ENCODE measurements around the gene CHRM3.
A peak's percentile ranks its signal among the peaks of the same experiment; 100 is the strongest.

CHRM3 gene

GRCh38 chr1:239383714-239384113, 2.7 kb upstream of the CHRM3 start:
- H3K36me3 Mint-ChIP-seq (ENCODE audit: low read depth) = no peaks in the 10 kb centered on the region
- H3K4me3 Mint-ChIP-seq = no peak overlapping the region
- H3K4me1 Mint-ChIP-seq (ENCODE audit: low read depth) = peaks cover 10% of the 10 kb centered on the region
- no peaks in the 10 kb centered on the region for H3K9me3 Mint-ChIP-seq
- peaks cover 50% of the 10 kb centered on the region for H3K27me3 Mint-ChIP-seq (ENCODE audit: low read depth)
- H3K27ac Mint-ChIP-seq = no peak overlapping the region

DNA sequence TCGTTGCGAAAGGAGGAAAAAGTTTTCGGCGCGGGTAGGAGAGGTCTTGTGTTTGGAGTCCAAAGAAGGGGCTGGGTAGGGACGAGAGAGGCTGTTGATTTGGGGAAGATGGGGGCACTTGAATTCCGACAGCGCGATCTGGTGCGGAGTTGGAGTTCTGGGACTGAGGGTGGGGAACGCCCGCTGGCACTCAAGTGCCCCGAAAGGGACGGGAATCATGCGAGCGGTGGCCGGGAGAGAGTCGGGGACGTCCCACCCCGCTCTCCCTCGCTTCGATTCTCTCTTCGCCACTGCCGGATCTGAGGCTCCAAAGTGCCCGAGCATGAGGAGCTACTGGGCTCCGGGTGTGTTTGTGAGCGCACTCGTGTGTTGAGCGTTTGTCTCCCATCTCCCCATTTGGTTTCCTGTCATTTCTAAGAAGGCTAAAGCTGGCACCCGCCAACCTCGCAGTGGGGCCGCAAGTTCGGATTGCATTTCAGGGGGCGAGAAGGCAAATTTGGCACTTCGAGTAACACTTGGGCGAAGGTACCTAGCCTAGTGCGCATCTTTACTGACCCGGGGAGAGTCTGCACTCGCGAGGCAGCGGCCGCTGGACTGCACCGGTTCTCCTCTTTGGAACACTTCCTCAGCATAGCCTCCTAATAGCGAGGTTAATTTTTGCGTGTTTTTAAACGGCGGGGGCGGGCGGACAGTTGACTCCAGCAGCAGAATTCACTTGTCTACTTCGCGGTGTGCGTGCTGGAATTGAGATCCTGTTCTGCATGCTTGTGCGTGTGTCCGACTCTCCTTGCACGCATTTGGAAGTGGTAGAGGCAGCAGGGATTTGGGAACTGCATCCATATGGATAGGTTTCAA, 1.2 kb downstream of the CHRM3 start:
- Mint-ChIP-seq H3K27ac (no peak overlapping the region), H3K9me3 (no peaks in the 10 kb centered on the region), H3K4me1 (ENCODE audit: low read depth) (peaks cover 10% of the 10 kb centered on the region), H3K36me3 (ENCODE audit: low read depth) (no peaks in the 10 kb centered on the region), H3K27me3 (ENCODE audit: low read depth) (peaks cover 59% of the 10 kb centered on the region), H3K4me3 (peak overlapping the region; percentile 48)

- H3K4me1 Mint-ChIP-seq (ENCODE audit: low read depth) = peaks cover 10% of the 10 kb centered on the region
- H3K9me3 Mint-ChIP-seq = no peaks in the 10 kb centered on the region
- H3K4me3 Mint-ChIP-seq = no peak overlapping the region
Measured at GRCh38 chr1:239388159-239388485, 1.8 kb downstream of the CHRM3 start.

GRCh38 chr1:239388578-239388977, 2.2 kb downstream of the CHRM3 start:
- H3K27ac Mint-ChIP-seq = no peak overlapping the region
- H3K9me3 Mint-ChIP-seq = no peaks in the 10 kb centered on the region
- H3K27me3 Mint-ChIP-seq (ENCODE audit: low read depth) = peaks cover 54% of the 10 kb centered on the region
- H3K36me3 Mint-ChIP-seq (ENCODE audit: low read depth) = no peaks in the 10 kb centered on the region
- H3K4me3 Mint-ChIP-seq = no peak overlapping the region
- H3K4me1 Mint-ChIP-seq (ENCODE audit: low read depth) = peaks cover 10% of the 10 kb centered on the region

More at GRCh38 chr1:239388159-239388485, 1.8 kb downstream of the CHRM3 start:
- Mint-ChIP-seq H3K36me3 (ENCODE audit: low read depth) (no peaks in the 10 kb centered on the region), H3K27me3 (ENCODE audit: low read depth) (peaks cover 57% of the 10 kb centered on the region), H3K27ac (no peak overlapping the region)

DNA sequence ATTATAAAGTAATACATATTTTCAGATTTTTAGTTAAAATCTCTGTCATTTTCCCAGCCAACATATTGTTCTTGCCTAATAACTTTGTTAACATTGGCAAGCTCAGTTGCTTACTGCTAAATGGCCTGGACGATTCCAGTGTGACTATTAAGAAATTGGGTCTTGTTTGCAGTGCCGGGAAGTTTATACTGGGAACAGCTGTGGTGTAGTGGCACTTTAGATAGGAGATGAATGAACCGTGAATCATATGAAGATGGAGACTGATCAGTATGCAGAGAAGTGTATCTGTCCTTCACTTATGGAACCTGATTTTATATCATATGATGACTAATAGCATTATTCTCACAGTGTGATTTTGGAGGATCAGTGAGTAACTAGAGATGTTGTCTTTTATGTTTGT, 3.3 kb downstream of the CHRM3 start:
- no peak overlapping the region for H3K4me3 Mint-ChIP-seq
- H3K27me3 Mint-ChIP-seq (ENCODE audit: low read depth) = peaks cover 48% of the 10 kb centered on the region
- no peaks in the 10 kb centered on the region for H3K36me3 Mint-ChIP-seq (ENCODE audit: low read depth)
- H3K4me1 Mint-ChIP-seq (ENCODE audit: low read depth) = peaks cover 10% of the 10 kb centered on the region
- no peak overlapping the region for H3K27ac Mint-ChIP-seq
- no peaks in the 10 kb centered on the region for H3K9me3 Mint-ChIP-seq

DNA sequence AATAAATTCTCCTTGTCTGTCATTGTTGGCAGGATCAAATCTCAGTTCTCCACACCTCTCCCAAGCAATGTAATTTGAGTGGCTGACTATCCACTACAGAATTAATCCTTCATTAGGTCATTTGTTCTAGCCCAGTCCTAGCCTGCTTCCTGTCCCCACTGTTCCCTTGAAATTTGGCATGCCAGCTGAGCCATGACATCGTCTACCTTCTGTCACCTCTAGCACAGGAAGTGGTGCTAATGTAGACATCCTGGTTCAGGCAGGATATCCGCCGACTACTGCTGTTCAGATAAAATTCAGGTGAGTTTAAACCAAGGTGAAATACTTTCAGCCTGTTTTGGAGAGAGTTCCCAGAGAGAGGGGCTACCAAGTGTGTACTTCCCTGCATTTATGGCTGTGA, 5.9 kb downstream of the CHRM3 start:
- Mint-ChIP-seq H3K27ac (no peak overlapping the region), H3K4me3 (no peak overlapping the region), H3K36me3 (ENCODE audit: low read depth) (no peaks in the 10 kb centered on the region), H3K4me1 (ENCODE audit: low read depth) (peaks cover 4% of the 10 kb centered on the region), H3K9me3 (no peaks in the 10 kb centered on the region), H3K27me3 (ENCODE audit: low read depth) (peaks cover 35% of the 10 kb centered on the region)

GRCh38 chr1:239394107-239394506, 7.7 kb downstream of the CHRM3 start:
- no peaks in the 10 kb centered on the region for H3K9me3 Mint-ChIP-seq

DNA sequence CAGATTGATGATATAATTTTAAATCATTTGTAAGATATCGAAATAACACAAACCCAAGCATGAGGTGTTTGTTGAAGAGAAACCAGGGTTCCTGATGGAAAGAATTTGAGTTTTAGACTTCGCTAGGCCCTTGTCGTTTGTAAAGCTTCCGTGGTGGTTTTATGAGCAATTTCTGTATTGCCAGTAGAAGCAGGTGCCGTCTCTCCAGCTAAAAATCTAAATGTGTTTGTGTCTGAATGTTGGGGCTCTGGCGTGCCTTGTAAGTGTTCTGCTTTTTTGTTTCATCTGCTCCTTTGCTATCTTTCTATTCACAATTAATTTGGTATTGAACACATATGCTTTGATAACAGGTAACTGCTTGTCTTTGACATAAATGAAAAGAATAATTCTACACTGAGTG, 27.5 kb downstream of the CHRM3 start:
- Mint-ChIP-seq H3K36me3 (ENCODE audit: low read depth) (no peaks in the 10 kb centered on the region), H3K4me1 (ENCODE audit: low read depth) (no peaks in the 10 kb centered on the region), H3K27ac (no peak overlapping the region), H3K27me3 (ENCODE audit: low read depth) (no peaks in the 10 kb centered on the region), H3K9me3 (no peaks in the 10 kb centered on the region), H3K4me3 (no peak overlapping the region)

More at GRCh38 chr1:239394107-239394506, 7.7 kb downstream of the CHRM3 start:
- Mint-ChIP-seq H3K4me3 (no peak overlapping the region), H3K27me3 (ENCODE audit: low read depth) (peaks cover 17% of the 10 kb centered on the region), H3K27ac (no peak overlapping the region), H3K36me3 (ENCODE audit: low read depth) (no peaks in the 10 kb centered on the region), H3K4me1 (ENCODE audit: low read depth) (no peaks in the 10 kb centered on the region)

DNA sequence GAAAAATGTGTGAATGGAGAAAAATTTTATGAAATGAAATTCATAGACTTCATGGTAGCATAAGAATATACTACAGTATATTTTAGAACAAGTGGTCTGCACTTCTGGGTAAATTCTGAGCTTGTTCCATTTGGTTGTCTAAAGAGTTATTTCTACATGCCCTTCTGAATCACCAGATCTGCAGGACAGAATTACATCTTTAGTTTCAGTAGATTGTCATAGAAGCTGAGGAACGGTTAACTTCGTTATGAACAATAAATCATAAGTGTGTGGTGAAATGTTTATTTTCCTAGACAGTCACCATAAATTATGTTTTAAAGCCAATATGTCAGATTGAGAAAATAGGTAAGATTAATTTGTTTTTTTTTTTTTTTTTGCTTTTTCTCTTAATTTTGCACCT, 30.9 kb downstream of the CHRM3 start:
- no peaks in the 10 kb centered on the region for H3K4me1 Mint-ChIP-seq (ENCODE audit: low read depth)
- H3K9me3 Mint-ChIP-seq = no peaks in the 10 kb centered on the region
- no peak overlapping the region for H3K27ac Mint-ChIP-seq
- no peaks in the 10 kb centered on the region for H3K36me3 Mint-ChIP-seq (ENCODE audit: low read depth)
- no peaks in the 10 kb centered on the region for H3K27me3 Mint-ChIP-seq (ENCODE audit: low read depth)
- H3K4me3 Mint-ChIP-seq = no peak overlapping the region

GRCh38 chr1:239417986-239418640, 31.7 kb downstream of the CHRM3 start:
- H3K27ac Mint-ChIP-seq = no peak overlapping the region
- no peaks in the 10 kb centered on the region for H3K36me3 Mint-ChIP-seq (ENCODE audit: low read depth)
- no peaks in the 10 kb centered on the region for H3K27me3 Mint-ChIP-seq (ENCODE audit: low read depth)
- H3K9me3 Mint-ChIP-seq = no peaks in the 10 kb centered on the region
- H3K4me1 Mint-ChIP-seq (ENCODE audit: low read depth) = no peaks in the 10 kb centered on the region
- no peak overlapping the region for H3K4me3 Mint-ChIP-seq

- no peak overlapping the region for H3K27ac Mint-ChIP-seq
- H3K4me1 Mint-ChIP-seq (ENCODE audit: low read depth) = no peaks in the 10 kb centered on the region
- H3K9me3 Mint-ChIP-seq = no peaks in the 10 kb centered on the region
- no peak overlapping the region for H3K4me3 Mint-ChIP-seq
- H3K27me3 Mint-ChIP-seq (ENCODE audit: low read depth) = no peaks in the 10 kb centered on the region
- no peaks in the 10 kb centered on the region for H3K36me3 Mint-ChIP-seq (ENCODE audit: low read depth)
Measured at GRCh38 chr1:239418681-239419080, 32.3 kb downstream of the CHRM3 start.

DNA sequence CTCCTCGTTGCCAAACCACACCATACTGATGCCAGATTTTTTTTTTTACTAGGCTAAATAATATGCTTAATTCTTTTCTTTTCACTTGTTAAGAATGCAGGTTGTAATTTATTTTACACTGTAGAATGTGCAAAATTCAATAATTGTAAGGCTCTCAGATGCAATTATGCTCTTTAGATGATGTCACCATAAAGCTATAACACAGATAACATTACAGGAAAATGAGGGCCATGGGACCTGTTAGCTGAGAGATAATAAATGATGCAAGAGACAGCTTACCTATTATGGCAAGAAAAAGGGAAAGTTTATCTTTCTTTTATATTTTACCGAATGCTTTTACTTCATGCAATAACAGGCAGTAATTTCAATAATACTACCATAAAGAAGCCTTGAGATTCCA, 35.4 kb downstream of the CHRM3 start:
- H3K4me3 Mint-ChIP-seq = no peak overlapping the region
- H3K36me3 Mint-ChIP-seq (ENCODE audit: low read depth) = no peaks in the 10 kb centered on the region
- no peaks in the 10 kb centered on the region for H3K9me3 Mint-ChIP-seq
- no peaks in the 10 kb centered on the region for H3K4me1 Mint-ChIP-seq (ENCODE audit: low read depth)
- no peaks in the 10 kb centered on the region for H3K27me3 Mint-ChIP-seq (ENCODE audit: low read depth)
- no peak overlapping the region for H3K27ac Mint-ChIP-seq

DNA sequence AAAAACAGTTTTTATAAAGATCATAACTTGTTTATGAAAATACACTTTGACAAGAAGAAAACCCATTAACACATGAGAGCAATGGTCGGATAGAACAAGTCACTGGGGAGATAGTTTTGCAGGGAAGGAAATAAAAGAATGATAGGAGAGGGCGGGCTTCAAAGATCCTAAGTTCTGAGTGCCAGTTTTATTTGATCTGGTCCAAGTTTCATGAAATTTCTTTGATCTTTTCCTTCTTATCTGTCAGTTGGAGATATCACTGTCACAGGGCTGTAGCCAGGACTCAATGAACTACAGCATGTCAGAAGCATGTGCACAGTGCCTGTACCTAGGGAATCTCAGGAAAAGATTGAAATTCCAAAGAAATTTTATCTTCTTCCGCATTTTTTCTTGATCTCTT, 36.5 kb downstream of the CHRM3 start:
- Mint-ChIP-seq H3K4me3 (no peak overlapping the region), H3K27ac (no peak overlapping the region), H3K9me3 (no peaks in the 10 kb centered on the region), H3K36me3 (ENCODE audit: low read depth) (no peaks in the 10 kb centered on the region), H3K4me1 (ENCODE audit: low read depth) (no peaks in the 10 kb centered on the region), H3K27me3 (ENCODE audit: low read depth) (no peaks in the 10 kb centered on the region)

GRCh38 chr1:239426821-239427475, 40.6 kb downstream of the CHRM3 start:
- H3K4me1 Mint-ChIP-seq (ENCODE audit: low read depth) = no peaks in the 10 kb centered on the region
- no peak overlapping the region for H3K4me3 Mint-ChIP-seq
- H3K9me3 Mint-ChIP-seq = no peaks in the 10 kb centered on the region
- H3K27ac Mint-ChIP-seq = no peak overlapping the region
- no peaks in the 10 kb centered on the region for H3K27me3 Mint-ChIP-seq (ENCODE audit: low read depth)
- H3K36me3 Mint-ChIP-seq (ENCODE audit: low read depth) = no peaks in the 10 kb centered on the region

DNA sequence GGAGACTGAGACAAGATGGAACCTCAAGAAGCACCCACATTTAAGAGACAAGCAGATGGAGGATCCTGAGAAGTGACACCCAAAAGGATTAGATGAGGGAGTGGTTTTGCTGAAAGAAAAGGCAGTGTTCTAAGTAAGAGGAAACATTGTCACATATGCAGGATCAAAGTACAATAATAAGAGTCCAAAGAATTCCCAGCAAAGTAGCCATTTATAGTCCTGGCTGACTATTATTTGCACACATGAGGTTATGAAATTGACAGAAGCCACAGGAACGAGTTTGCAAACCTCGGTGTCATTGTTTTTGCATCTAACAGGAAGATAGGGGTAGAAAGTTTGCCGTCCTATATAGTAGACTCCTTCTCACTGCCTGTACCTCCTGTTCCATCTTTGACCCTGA, 41.3 kb downstream of the CHRM3 start:
- Mint-ChIP-seq H3K4me1 (ENCODE audit: low read depth) (no peaks in the 10 kb centered on the region), H3K27ac (no peak overlapping the region), H3K27me3 (ENCODE audit: low read depth) (no peaks in the 10 kb centered on the region), H3K9me3 (no peaks in the 10 kb centered on the region), H3K36me3 (ENCODE audit: low read depth) (no peaks in the 10 kb centered on the region), H3K4me3 (no peak overlapping the region)

Data from T-helper 1 cell treated with Interleukin-12 subunit alpha and Interleukin-12 subunit beta and Interleukin-4 antibody, amounts not matched to agents 30 μg/mL and 1 μg/mL, for 36 hours (primary cell).